ENCODE data around the gene SLC7A1. TPM values are rescaled to one million over a fixed set of nuclear protein-coding genes. Genes with fewer than 3 reads are reported as not detected.

The SLC7A1 gene
- total RNA-seq, 1 donor: 28.1 TPM

DNA sequence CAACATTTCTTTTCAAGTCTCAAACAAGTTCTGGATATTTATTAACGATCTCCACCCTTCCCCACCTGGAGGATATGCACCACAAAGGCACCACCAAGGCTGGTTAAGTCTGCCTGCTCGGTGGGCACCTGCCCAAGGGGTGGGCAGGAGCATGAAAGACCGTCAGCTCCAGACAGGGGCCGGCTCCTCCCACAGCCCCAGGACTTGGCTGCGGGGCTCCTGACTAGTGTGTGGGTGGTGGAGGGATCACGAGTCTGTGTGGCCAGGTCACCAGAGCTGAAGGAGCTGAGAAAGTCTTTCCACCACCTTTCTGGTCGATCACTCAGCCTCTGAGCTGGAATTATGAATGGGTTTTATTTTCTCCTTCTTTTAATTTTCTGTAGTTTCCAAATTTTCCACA lies 7.8 kb downstream of the SLC7A1 start:
- peak; percentile 56 for DNase-seq (ENCODE audit: low read depth)

DNA sequence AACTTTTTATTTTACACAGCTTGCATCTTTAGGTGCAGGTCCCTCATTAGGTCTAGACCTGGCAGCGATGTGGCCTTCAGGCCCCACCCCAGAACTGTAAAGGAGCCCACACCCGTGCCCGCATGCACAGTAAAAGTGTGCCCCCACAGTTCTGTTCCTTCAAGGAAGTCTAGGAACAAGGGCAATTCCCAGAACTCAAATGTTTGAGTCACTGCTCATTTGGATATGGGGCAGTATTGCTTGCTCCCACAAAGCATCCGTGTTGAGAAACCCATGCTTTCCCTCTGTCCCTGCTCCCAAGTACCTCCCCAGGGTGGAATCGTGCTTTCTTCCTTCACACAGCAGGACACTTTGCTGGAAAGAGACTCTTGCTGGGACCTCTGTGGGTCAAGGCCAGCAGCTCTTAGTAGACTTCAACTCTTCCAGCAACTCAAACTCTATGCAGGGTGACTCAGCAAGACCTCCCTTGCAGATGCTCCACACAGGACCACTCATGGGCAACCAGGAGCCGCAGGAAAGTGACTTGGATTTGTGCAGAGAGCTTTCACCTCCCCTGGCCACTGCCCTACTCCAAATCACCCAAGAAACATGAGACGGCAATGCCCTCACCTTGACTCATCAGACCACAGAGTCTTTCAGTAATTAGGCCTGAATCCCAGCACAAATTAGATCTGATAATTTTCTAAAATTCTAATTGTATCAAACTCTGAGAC lies 12.3 kb downstream of the SLC7A1 start:
- no peak overlapping the region for H3K4me3 ChIP-seq (ENCODE audit: low read depth, low read length)
- TF ChIP-seq CTCF (IDR thresholded peaks at IDR 0.05; ENCODE audit: insufficient read depth, low read depth, low read length): no peak
- peak; percentile 34 for DNase-seq (ENCODE audit: low read depth)

More for the DNA sequence above, 7.8 kb downstream of the SLC7A1 start:
- no peak for TF ChIP-seq CTCF (IDR thresholded peaks at IDR 0.05; ENCODE audit: insufficient read depth, low read depth, low read length)
- no peak overlapping the region for H3K4me3 ChIP-seq (ENCODE audit: low read depth, low read length)

DNA sequence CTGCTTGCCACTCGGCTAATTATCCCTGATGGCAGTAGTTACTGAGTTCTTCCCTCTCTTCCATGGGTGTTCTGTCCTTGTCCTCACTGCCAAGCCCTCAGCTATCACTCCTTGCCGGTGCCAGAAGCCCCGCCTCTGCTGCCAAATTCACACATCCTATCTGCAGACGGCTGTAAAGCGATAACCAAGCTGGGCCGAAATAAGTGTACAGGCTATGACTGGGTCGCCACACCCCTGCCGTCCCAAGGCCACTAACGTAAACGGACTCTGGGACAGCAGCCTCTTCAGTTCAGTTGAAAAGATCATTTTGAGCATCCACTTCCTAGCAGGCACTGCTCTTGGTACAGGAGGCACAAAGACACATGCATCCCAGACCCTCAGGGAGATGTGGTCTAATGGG lies 13.3 kb downstream of the SLC7A1 start:
- H3K4me3 ChIP-seq (ENCODE audit: low read depth, low read length): no peak overlapping the region
- no peak for DNase-seq (ENCODE audit: low read depth)
- no peak for TF ChIP-seq CTCF (IDR thresholded peaks at IDR 0.05; ENCODE audit: insufficient read depth, low read depth, low read length)

- TF ChIP-seq CTCF (IDR thresholded peaks at IDR 0.05; ENCODE audit: insufficient read depth, low read depth, low read length): no peak
Observed at GRCh38 chr13:29581666-29582065, 13.8 kb downstream of the SLC7A1 start.

DNA sequence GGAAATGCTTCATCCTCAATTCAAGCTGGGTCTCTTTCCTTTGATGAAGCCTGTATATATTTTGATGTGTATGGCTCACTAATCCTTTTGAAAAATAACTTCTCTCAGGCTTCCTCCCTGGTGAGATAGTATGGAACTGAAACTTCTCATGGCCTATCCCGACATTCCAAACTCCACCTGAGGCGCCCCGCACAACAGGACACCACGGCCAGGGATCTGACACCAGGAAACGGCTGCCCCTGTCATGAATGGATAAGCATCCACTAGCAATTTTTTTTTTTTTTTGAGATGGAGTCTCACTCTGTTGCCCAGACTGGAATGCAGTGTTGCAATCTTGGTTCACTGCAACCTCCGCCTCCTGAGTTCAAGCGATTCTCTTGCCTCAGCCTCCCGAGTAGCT lies 16.4 kb downstream of the SLC7A1 start:
- no peak for DNase-seq (ENCODE audit: low read depth)
- no peak for TF ChIP-seq CTCF (IDR thresholded peaks at IDR 0.05; ENCODE audit: insufficient read depth, low read depth, low read length)
- no peak overlapping the region for H3K4me3 ChIP-seq (ENCODE audit: low read depth, low read length)

More at GRCh38 chr13:29581666-29582065, 13.8 kb downstream of the SLC7A1 start:
- H3K4me3 ChIP-seq (ENCODE audit: low read depth, low read length): no peak overlapping the region
- DNase-seq (ENCODE audit: low read depth): no peak

- DNase-seq (ENCODE audit: low read depth): no peak
- no peak overlapping the region for H3K4me3 ChIP-seq (ENCODE audit: low read depth, low read length)
- no peak for TF ChIP-seq CTCF (IDR thresholded peaks at IDR 0.05; ENCODE audit: insufficient read depth, low read depth, low read length)
Observed at GRCh38 chr13:29578300-29579085, 17.0 kb downstream of the SLC7A1 start.

All from fibroblast of villous mesenchyme (primary cell).